ENCODE results near the gene FLT1. TPM values are rescaled to one million over a fixed set of nuclear protein-coding genes. Genes with fewer than 3 reads are reported as not detected.

FLT1 gene
- total and polyA plus RNA-seq, 2 donors, result 4.3 to 5.5 TPM

DNA sequence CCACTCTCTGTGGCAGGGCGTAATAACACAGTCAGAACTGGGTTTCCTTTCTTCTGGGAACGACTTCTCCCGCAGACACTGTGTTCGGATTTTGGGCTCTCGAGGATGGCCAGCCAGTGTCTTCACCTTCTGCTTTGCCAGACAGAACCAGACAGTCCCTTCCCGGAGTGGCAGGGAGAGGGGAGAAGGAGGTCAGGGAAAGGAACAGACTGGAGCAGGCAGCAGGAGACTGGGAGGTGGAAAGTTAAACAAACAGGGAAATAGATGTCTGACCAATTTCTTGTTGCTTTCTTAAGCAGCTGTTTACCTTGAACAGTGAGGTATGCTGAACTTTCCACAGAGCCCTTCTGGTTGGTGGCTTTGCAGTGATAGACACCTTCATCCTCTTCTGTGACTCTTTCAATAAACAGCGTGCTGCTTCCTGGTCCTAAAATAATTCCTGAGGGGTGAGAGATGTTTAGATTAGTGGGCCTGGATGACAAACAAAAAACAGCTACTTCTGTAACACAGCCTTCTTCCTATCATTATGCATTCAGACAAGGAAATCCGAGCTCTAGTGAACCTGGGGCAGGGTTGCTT lies 137.6 kb downstream of the FLT1 start:
- no peak overlapping the region for H3K4me3 ChIP-seq (ENCODE audit: low read length in 2 of 2)
- DNase-seq (ENCODE audit: low read depth in 6 of 9, low spot score in 9 of 9), result no peak
- no peaks in the 10 kb centered on the region for H3K9me3 ChIP-seq (ENCODE audit: control insufficient read depth in 2 of 2, insufficient read depth in 1 of 2, low read length in 1 of 2)
- 97% methylated on average over 8 of the region's 8 CpGs for WGBS
- peaks cover 2 to 17% of the 10 kb centered on the region in 2 donors for H3K4me1 ChIP-seq (ENCODE audit: control insufficient read depth in 2 of 2, insufficient read depth in 2 of 2, low read length in 2 of 2)
- no peaks in the 10 kb centered on the region for H3K36me3 ChIP-seq (ENCODE audit: control insufficient read depth in 2 of 2, insufficient read depth in 2 of 2, low read length in 1 of 2)
- no peak overlapping the region for H3K27ac ChIP-seq (ENCODE audit: low read depth in 1 of 2, low read length in 1 of 2)
- no peaks in the 10 kb centered on the region for H3K27me3 ChIP-seq (ENCODE audit: control insufficient read depth in 2 of 2, insufficient read depth in 1 of 2, low read length in 1 of 2)

DNA sequence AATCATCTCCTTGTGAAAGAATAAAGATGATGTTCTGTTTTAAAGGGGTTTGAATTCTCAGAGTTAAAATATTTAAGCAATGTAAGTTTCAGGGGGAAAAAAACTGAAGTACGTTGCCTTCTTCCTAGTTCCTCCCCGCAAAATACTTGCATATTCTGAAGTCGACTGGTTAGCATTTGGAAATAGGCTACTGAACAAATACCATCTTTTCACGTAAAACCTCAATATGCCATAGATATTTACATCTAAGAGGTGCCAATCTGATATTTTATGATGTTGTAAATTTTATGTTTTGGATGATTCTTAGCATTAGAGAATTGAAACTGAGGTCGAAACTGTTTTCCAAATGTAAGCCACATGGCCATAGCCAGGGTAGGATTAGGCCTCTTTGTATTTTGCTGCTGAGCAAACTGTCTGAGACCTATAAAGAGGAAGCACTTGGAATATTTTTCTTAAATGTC lies 138.3 kb downstream of the FLT1 start:
- DNase-seq (ENCODE audit: low read depth in 6 of 9, low spot score in 9 of 9), result no peak
- WGBS, result 88% methylated on average over 5 of the region's 5 CpGs
- H3K9me3 ChIP-seq (ENCODE audit: control insufficient read depth in 2 of 2, insufficient read depth in 1 of 2, low read length in 1 of 2), result no peaks in the 10 kb centered on the region
- no peak overlapping the region for H3K27ac ChIP-seq (ENCODE audit: low read depth in 1 of 2, low read length in 1 of 2)
- H3K4me1 ChIP-seq (ENCODE audit: control insufficient read depth in 2 of 2, insufficient read depth in 2 of 2, low read length in 2 of 2), result peaks cover 2 to 17% of the 10 kb centered on the region in 2 donors
- H3K36me3 ChIP-seq (ENCODE audit: control insufficient read depth in 2 of 2, insufficient read depth in 2 of 2, low read length in 1 of 2), result no peaks in the 10 kb centered on the region
- H3K4me3 ChIP-seq (ENCODE audit: low read length in 2 of 2), result no peak overlapping the region
- no peaks in the 10 kb centered on the region for H3K27me3 ChIP-seq (ENCODE audit: control insufficient read depth in 2 of 2, insufficient read depth in 1 of 2, low read length in 1 of 2)

GRCh38 chr13:28355822-28356371 lies 139.0 kb downstream of the FLT1 start:
- peak overlapping the region; percentile 70 to 73 for H3K27ac ChIP-seq (ENCODE audit: low read depth in 1 of 2, low read length in 1 of 2)
- 31% methylated on average over 8 of the region's 8 CpGs for WGBS
- H3K4me3 ChIP-seq (ENCODE audit: low read length in 2 of 2), result no peak overlapping the region
- H3K9me3 ChIP-seq (ENCODE audit: control insufficient read depth in 2 of 2, insufficient read depth in 1 of 2, low read length in 1 of 2), result no peaks in the 10 kb centered on the region
- DNase-seq (ENCODE audit: low read depth in 6 of 9, low spot score in 9 of 9), result peak in 7 of 9 donors; percentile 9 to 81 (median 38)
- peaks cover 2 to 17% of the 10 kb centered on the region in 2 donors for H3K4me1 ChIP-seq (ENCODE audit: control insufficient read depth in 2 of 2, insufficient read depth in 2 of 2, low read length in 2 of 2)
- H3K27me3 ChIP-seq (ENCODE audit: control insufficient read depth in 2 of 2, insufficient read depth in 1 of 2, low read length in 1 of 2), result no peaks in the 10 kb centered on the region
- no peaks in the 10 kb centered on the region for H3K36me3 ChIP-seq (ENCODE audit: control insufficient read depth in 2 of 2, insufficient read depth in 2 of 2, low read length in 1 of 2)

- Histone ChIP-seq H3K36me3 (ENCODE audit: control insufficient read depth in 2 of 2, insufficient read depth in 2 of 2, low read length in 1 of 2) (no peaks in the 10 kb centered on the region), H3K27me3 (ENCODE audit: control insufficient read depth in 2 of 2, insufficient read depth in 1 of 2, low read length in 1 of 2) (no peaks in the 10 kb centered on the region), H3K4me1 (ENCODE audit: control insufficient read depth in 2 of 2, insufficient read depth in 2 of 2, low read length in 2 of 2) (peaks cover 2 to 17% of the 10 kb centered on the region in 2 donors), H3K27ac (ENCODE audit: low read depth in 1 of 2, low read length in 1 of 2) (peak overlapping the region; percentile 70 to 73), H3K4me3 (ENCODE audit: low read length in 2 of 2) (no peak overlapping the region), H3K9me3 (ENCODE audit: control insufficient read depth in 2 of 2, insufficient read depth in 1 of 2, low read length in 1 of 2) (no peaks in the 10 kb centered on the region)
- DNase-seq (ENCODE audit: low read depth in 6 of 9, low spot score in 9 of 9), result no peak
- WGBS, result 94% methylated on average over 14 of the region's 14 CpGs
Observed at GRCh38 chr13:28355046-28355821, 139.7 kb downstream of the FLT1 start.

DNA sequence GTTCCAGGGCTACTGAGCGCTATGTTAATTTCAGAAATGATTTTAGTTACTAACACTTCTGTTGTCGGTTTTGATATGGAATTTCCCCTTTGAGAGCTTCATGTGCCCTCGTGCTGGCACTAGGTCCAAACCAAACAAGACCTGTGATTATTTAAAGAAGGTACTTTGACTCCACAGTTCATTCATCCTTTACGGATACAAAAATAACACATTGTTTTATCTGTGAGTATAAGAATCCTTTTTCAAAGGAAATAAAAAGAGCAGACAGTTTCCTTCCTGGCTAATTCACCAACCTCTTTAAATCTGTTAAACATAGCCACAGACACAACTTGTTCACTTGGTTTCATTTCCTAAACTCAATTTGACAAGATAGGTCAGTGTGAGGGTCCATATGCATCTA lies 141.2 kb downstream of the FLT1 start:
- DNase-seq (ENCODE audit: low read depth in 6 of 9, low spot score in 9 of 9), result no peak
- Histone ChIP-seq H3K9me3 (ENCODE audit: control insufficient read depth in 2 of 2, insufficient read depth in 1 of 2, low read length in 1 of 2) (no peaks in the 10 kb centered on the region), H3K27ac (ENCODE audit: low read depth in 1 of 2, low read length in 1 of 2) (no peak overlapping the region), H3K36me3 (ENCODE audit: control insufficient read depth in 2 of 2, insufficient read depth in 2 of 2, low read length in 1 of 2) (no peaks in the 10 kb centered on the region), H3K4me3 (ENCODE audit: low read length in 2 of 2) (no peak overlapping the region), H3K27me3 (ENCODE audit: control insufficient read depth in 2 of 2, insufficient read depth in 1 of 2, low read length in 1 of 2) (no peaks in the 10 kb centered on the region), H3K4me1 (ENCODE audit: control insufficient read depth in 2 of 2, insufficient read depth in 2 of 2, low read length in 2 of 2) (peaks cover 2 to 17% of the 10 kb centered on the region in 2 donors)
- WGBS, result 57% methylated on average over 4 of the region's 4 CpGs

GRCh38 chr13:28349907-28350654 lies 144.8 kb downstream of the FLT1 start:
- Histone ChIP-seq H3K4me1 (ENCODE audit: control insufficient read depth in 2 of 2, insufficient read depth in 2 of 2, low read length in 2 of 2) (peaks cover 2 to 10% of the 10 kb centered on the region in 2 donors), H3K27ac (ENCODE audit: low read depth in 1 of 2, low read length in 1 of 2) (no peak overlapping the region), H3K27me3 (ENCODE audit: control insufficient read depth in 2 of 2, insufficient read depth in 1 of 2, low read length in 1 of 2) (no peaks in the 10 kb centered on the region), H3K4me3 (ENCODE audit: low read length in 2 of 2) (no peak overlapping the region), H3K36me3 (ENCODE audit: control insufficient read depth in 2 of 2, insufficient read depth in 2 of 2, low read length in 1 of 2) (no peaks in the 10 kb centered on the region), H3K9me3 (ENCODE audit: control insufficient read depth in 2 of 2, insufficient read depth in 1 of 2, low read length in 1 of 2) (no peaks in the 10 kb centered on the region)
- WGBS, result 94% methylated on average over 8 of the region's 8 CpGs
- DNase-seq (ENCODE audit: low read depth in 6 of 9, low spot score in 9 of 9), result no peak

- Histone ChIP-seq H3K36me3 (ENCODE audit: control insufficient read depth in 2 of 2, insufficient read depth in 2 of 2, low read length in 1 of 2) (no peaks in the 10 kb centered on the region), H3K4me1 (ENCODE audit: control insufficient read depth in 2 of 2, insufficient read depth in 2 of 2, low read length in 2 of 2) (peaks cover 0 to 8% of the 10 kb centered on the region in 2 donors), H3K4me3 (ENCODE audit: low read length in 2 of 2) (no peak overlapping the region), H3K9me3 (ENCODE audit: control insufficient read depth in 2 of 2, insufficient read depth in 1 of 2, low read length in 1 of 2) (no peaks in the 10 kb centered on the region), H3K27ac (ENCODE audit: low read depth in 1 of 2, low read length in 1 of 2) (no peak overlapping the region), H3K27me3 (ENCODE audit: control insufficient read depth in 2 of 2, insufficient read depth in 1 of 2, low read length in 1 of 2) (no peaks in the 10 kb centered on the region)
- 95% methylated on average over 6 of the region's 6 CpGs for WGBS
- no peak for DNase-seq (ENCODE audit: low read depth in 6 of 9, low spot score in 9 of 9)
Observed at GRCh38 chr13:28349371-28349770, 145.6 kb downstream of the FLT1 start.

DNA sequence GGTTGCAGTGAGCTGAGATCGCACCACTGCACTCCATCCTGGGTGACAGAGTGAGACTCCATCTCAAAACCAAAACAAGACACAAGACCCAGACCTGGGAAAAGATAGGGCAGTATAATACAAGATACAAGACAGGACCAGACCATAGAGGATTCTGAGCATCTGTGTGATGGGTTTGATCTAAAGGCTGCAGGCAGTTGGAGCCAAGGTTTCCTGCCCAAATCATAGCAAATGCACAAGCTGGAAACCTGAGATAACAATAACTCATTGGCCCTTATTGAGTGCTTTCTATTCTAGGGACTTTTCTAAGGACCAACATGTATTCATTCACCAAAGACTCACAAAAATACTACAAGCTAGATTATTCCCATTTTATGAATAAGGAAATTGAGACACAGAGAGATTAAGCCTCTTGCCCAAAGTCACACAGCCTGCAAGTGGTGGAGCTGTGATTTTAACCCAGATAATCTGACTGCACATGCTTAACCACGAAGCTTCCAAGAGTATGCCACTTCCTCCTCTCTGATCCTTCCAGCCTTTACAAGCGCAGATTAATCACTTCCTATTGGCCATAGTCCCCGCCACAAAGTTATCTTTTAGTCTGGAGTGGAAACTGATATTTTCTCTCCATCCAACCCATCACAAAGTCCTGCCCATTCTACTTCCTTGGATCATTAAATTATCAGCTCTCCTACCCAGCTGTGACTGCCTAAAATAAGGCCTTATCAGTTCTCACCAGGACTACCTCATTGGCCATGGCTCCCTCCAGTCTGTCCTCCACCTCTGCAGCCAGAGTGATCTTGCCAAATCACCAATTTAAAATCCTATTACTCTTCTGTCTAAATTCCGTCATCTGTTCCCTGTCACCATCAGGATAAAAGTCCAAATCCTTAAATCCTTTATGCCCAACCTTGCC lies 147.2 kb downstream of the FLT1 start:
- Histone ChIP-seq H3K27me3 (ENCODE audit: control insufficient read depth in 2 of 2, insufficient read depth in 1 of 2, low read length in 1 of 2) (no peaks in the 10 kb centered on the region), H3K9me3 (ENCODE audit: control insufficient read depth in 2 of 2, insufficient read depth in 1 of 2, low read length in 1 of 2) (no peaks in the 10 kb centered on the region), H3K4me3 (ENCODE audit: low read length in 2 of 2) (no peak overlapping the region), H3K27ac (ENCODE audit: low read depth in 1 of 2, low read length in 1 of 2) (no peak overlapping the region), H3K4me1 (ENCODE audit: control insufficient read depth in 2 of 2, insufficient read depth in 2 of 2, low read length in 2 of 2) (peaks cover 0 to 12% of the 10 kb centered on the region in 2 donors), H3K36me3 (ENCODE audit: control insufficient read depth in 2 of 2, insufficient read depth in 2 of 2, low read length in 1 of 2) (no peaks in the 10 kb centered on the region)
- DNase-seq (ENCODE audit: low read depth in 6 of 9, low spot score in 9 of 9), result peak in 2 of 9 donors; percentile 31 to 52
- WGBS, result 37% methylated on average over 5 of the region's 5 CpGs
